GM18505 (cell line): ENCODE measurements around the gene CA10.

ENCODE experiments used
- ATAC-seq: cut with Tn5 transposase; IDR thresholded peaks from one replicate; pipeline ENCODE4 v1.9.1; 2021; ENCODE audit not compliant: unreplicated experiment
- POLR2A ChIP-seq: IDR thresholded peaks from 4 replicates; pipeline ENCODE4 v1.6.1; 2011; ENCODE audit warnings: borderline replicate concordance; ENCODE audit not compliant: insufficient read depth, insufficient read length; ENCODE audit errors: extremely low read depth

CA10 gene

DNA sequence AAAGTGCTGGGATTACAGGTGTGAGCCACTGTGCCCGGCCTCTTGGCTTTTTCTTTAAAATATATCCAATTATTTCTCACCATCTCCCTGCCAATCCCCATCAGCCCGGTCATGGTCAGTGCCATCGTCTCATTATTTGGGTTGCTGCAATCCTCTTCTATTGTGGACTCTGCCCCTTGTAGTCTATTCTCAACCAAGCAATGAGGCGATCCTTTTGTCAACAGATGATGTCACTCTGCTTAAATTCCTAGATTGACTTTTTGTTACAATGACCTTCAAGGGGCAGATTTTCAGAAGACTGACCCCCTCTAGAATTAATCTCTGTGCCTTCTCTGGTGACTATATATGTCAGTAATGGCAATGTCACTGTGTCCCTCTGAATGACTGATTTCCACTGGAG is 513.5 kb downstream of the CA10 start:
- TF ChIP-seq POLR2A = no peak
- no peak for ATAC-seq

DNA sequence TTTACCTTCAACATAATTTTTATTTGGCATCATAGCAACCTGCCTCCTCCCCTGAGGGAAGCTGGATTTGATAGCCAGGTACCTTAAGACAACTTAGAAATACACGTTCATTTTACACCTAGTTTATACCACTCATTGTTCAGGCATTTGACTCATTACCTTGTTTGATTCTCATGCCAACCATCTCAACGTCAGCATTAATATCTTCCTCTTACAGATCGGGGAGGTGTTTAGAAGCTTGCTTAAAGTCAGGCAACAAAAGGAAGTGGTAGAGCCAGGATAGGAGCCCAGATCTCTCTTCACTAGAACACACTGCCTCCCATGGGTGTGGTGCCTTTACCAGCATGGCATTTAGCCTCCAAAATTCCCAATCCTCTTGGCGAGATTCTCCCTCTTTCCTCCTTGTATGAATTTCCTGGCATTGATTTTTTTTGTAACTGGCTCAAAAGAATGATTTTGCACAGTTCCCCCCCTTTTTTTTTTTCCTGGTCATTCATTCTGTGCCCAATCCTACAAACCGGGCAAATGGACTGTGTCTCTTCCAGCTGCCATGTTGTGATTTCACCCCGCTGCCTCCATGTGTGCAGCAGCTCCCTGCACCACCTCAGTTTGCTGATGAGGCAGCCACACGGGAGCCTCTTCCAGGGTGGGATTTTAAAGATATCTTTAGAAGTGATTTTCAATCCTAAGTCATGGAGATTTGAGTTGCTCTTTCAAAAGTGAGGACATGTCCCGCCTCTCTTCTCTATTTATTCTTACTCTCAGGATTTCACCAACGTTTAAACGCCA is 514.6 kb downstream of the CA10 start:
- no peak for ATAC-seq
- no peak for TF ChIP-seq POLR2A

DNA sequence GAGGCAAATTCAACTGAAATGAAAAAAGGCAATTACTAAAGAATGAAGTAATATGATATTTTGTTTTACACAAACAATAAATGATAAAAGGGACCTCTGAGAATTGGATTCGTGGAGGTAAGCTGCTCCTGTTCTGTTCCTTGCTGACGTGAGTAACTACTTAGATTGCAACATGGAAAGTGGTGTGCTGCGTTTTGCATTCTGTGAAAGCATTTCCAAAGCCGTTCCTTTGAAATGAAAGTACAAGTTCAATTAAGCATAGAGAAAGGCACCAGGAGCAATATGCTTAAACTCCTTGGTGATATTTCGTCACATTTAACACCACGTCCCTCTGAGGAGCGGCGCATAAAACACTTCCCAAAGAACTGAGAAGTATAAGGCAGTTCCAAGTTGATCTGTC is 516.5 kb downstream of the CA10 start:
- no peak for ATAC-seq
- no peak for TF ChIP-seq POLR2A

DNA sequence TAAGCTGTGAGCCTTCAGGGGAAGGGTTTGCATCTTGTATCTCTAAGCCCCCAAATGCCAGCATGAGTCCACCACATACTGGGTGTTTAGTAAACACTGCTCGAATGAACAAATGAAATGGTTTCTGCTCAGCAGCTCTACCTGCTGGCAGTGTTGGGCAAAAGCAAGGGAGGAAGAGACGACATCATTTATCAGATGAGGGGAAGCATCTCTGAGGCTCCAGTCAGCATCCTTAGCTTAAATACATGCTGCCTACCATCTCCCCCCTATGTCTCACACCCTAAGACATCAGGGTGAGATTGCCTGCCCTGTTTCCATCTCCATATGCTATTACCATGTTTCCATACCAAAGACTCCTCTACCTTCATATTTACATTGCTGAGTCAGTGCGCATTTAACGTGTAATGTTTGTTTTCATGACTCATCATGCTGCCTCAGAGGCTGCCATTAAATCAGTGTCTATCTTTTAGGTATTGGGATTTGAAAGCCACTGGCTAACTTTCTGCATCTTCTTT is 518.3 kb downstream of the CA10 start:
- no peak for ATAC-seq
- TF ChIP-seq POLR2A = no peak

DNA sequence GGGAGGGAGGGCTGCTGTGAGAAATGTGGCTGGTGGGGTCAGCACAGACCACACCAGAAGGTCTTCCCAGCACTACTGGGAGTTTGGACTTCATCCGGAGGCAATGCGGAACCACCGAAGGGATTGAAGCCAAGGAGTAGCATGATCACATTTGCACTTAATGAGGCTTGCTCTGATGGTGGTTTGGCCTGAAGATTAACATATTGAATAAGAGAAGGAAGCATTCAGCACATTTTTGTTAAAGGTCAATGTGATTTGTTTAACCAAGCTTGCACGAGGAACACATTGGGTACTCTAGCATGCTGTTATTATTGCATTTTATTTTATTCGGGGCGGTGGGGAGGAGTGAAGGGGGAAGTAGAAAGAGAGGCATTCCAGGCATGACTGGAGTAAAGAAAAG is 519.5 kb downstream of the CA10 start:
- no peak for ATAC-seq

DNA sequence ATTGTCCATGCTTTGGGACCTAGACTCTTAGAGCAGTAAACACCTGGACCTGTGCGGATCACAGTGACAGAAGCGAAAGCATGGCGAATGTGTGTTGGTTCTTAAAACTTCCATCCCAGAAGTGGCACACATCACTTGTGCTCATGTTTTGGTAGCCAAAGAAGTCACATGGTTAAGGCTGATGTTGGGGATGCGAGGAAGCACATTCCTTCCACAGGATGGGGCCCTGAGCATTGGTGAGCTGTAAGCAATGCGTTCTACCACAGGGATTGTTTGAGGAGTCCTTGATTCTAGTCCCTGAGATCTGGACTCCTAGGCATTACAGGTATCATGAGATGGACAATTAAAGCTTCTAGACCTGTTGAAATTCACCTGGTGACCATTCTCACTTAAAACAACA is 522.2 kb downstream of the CA10 start:
- ATAC-seq = no peak
- TF ChIP-seq POLR2A = no peak

More for the DNA sequence above, 519.5 kb downstream of the CA10 start:
- no peak for TF ChIP-seq POLR2A

DNA sequence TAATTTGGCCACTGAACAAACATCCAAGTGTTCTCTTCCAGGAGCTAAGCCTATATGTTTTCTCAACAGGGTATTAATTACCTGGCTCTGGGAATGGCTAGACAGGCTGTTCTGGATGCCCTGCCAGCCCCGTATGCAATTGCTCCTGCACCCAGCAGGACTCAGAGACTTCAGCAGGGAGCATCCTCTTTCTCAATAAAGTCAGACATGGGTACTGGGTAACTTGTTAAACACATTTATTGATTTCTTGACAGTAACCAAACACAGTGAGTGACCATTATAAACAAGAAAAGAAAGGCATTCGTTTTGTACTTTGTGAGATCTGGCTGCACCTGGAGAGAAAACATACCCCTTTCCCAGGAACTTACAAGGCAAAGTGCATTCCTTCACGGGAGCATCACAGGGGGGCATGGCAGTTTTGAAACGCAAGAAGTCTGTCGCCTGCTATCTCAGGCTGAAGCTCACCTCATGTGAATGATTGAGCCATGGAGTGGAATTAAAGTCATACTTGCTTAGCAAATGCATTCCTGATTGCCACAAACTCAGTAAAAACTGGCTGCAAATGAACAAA is 528.3 kb downstream of the CA10 start:
- no peak for TF ChIP-seq POLR2A
- no peak for ATAC-seq

DNA sequence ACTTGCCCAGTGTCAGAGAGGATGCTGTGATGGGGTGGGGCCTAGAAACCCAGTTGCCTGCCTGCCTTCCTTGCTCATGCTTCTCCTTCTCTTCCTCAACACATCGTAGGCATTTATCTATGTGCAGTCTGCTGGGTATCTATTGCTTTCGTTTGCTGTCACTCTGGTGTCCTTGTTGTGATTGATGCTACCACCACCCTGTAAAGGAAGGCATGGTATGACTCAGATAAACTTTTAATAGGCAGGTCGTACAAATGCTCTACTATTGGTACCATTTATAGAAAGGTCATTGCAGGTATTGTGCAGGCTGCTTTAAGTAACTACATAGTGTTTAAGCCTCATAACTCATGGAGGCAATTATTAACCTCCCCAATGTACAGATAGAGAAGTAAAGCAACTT is 529.3 kb downstream of the CA10 start:
- ATAC-seq = no peak
- no peak for TF ChIP-seq POLR2A

DNA sequence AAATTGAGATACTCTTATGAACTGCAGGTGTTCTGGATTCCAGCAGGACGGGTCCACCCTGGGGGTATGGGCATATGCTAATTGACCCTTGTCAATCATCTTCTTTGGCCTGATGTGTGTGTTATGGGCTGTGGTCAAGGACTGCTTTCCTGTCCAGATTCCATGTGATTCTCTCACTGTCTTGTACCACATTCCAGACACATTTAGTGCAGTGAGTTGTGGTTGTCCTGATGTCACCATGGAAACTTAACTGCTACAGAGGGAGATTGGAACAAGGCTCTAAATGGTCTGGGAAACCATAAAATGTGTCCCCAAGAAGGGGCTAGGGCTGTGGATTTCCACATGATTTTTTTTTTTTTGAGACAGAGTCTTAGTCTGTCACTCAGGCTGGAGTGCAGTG is 530.7 kb downstream of the CA10 start:
- no peak for TF ChIP-seq POLR2A
- no peak for ATAC-seq

DNA sequence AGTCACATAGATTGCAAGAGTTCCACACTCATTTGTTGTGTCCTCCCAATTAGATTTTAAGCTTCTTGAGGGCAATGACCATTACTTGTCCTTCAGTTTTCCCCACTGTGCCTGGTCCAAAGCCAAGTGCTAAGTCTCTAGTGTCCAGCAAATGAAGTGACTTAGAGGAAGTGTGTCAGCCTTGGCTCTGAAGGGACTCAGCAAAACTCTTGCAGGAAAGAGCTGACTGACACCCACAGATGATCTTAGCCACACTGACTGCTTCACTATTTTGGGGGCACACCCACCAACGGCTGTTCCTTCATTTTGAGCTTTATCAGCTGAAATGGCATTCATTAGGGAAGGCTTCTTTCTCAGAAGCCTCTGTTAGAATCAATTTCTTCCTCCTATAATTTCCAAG is 540.0 kb downstream of the CA10 start:
- TF ChIP-seq POLR2A = no peak
- no peak for ATAC-seq

DNA sequence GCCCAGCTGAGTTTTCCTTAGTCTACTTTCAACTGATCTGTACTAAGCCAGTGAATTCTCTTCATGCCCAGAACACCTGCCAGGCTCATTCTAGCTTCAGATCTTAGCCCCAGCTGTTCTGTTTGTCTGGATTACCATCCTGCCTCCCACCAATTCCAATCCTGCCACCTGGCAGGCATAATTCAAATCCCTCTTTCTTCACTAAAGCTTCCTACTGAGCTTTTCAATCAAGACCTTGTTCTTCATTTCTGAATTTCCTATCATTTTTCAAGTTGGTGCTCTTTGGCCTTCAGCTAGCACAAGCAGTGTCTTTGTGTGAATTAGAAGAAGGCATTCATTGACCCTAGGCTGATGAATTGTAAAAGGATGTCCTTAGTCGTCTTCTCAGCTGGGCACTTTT is 540.5 kb downstream of the CA10 start:
- TF ChIP-seq POLR2A = no peak

DNA sequence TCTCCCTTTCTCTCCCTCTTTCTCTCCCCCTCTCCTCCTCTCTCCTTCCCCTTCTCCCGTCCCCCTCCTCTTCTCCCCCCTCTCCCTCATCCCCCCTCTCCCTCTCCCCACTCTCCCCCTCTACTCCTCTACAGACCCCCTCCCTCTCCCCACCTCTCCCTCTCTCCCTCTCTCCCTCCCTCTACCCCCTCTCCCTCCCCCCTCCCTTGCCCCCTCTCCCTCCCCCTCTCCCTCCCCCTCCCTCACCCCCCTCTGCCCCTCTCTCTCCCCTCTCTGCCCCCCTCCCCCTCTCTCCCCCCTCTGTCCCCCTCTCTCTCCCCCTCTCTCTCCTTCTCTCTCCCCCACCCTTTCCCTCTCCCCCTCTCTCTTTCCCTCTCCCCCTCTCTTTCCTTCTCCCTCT is 545.3 kb downstream of the CA10 start:
- no peak for TF ChIP-seq POLR2A
- no peak for ATAC-seq

More for the DNA sequence above, 540.5 kb downstream of the CA10 start:
- no peak for ATAC-seq

DNA sequence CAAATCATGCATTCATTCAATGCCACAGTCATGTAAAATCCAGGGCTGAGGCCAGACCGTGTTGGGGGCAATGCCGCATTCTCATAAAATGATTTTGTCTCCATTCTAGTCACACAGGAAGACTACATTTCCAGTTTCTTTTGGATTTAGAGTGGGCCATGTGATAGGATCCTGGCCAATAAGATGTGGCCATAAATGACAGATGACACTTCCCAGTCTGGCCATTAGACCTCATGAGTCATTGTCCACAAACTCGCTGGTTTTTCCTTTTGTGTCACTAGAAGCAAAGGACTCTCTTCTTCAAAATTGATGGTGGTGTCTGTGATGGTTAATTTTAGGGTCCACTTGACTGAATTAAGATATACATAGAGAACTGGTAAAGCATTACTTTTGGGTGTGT is 545.8 kb downstream of the CA10 start:
- no peak for TF ChIP-seq POLR2A
- no peak for ATAC-seq

DNA sequence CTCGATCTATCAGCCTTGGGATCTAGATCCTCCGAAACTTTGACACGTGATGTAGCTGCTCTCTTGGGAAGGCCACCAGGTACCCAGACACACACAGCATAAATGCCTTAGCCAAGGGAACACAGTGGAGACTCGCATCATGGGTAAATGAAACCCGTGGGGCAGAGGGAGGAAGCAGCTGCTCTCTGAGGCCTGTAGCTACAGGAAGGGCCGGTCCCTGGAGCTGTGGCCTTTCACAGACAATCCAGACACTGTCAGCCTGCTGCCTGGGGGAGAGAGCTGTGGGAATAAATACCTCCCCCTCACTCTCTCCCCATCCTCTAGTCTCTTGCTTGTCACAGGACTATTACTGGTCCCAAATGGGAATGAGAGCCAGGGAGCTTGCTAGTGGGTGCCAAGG is 546.9 kb downstream of the CA10 start:
- no peak for ATAC-seq
- no peak for TF ChIP-seq POLR2A
